ENCODE data around the gene KIRREL1. TPM values are rescaled to one million over a fixed set of nuclear protein-coding genes. Genes with fewer than 3 reads are reported as not detected.

Gene KIRREL1
- total and polyA plus RNA-seq, 2 of the 13 experiments (the other 11 are each of a cell fraction or from before 2014, with no cell fraction given) = 0.02 to 0.03 TPM

GRCh38 chr1:157976888-157977287 is 16.6 kb upstream of the KIRREL1 start:
- Histone ChIP-seq H3K4me1 (ENCODE audit: insufficient read depth, low read length) (no peaks in the 10 kb centered on the region), H3K36me3 (replicated peaks in 1 of 2; ENCODE audit: control insufficient read depth in 1 of 2, insufficient read depth in 2 of 2, low read length in 2 of 2) (no peaks in the 10 kb centered on the region), H3K27me3 (ENCODE audit: control insufficient read depth in 1 of 2, insufficient read depth in 2 of 2, low read length in 2 of 2) (no peaks in the 10 kb centered on the region), H3K79me2 (ENCODE audit: insufficient read depth, low read length) (no peaks in the 10 kb centered on the region), H3K4me2 (ENCODE audit: low read depth, low read length) (no peak overlapping the region), H3K27ac (ENCODE audit: extremely low read length, insufficient read depth, low read length) (no peak overlapping the region), H3K9me3 (ENCODE audit: low read length) (no peaks in the 10 kb centered on the region), H3K9ac (ENCODE audit: insufficient read depth, low read depth, low read length) (no peak overlapping the region), H3K4me3 (replicated peaks in 1 of 3; ENCODE audit: insufficient read depth in 1 of 3, low read depth in 2 of 3, low read length in 3 of 3) (no peak overlapping the region), H2AFZ (ENCODE audit: low read length) (no peak overlapping the region), H4K20me1 (ENCODE audit: insufficient read depth, low read length) (no peaks in the 10 kb centered on the region)
- ChIA-PET POLR2A (no interaction called here), CTCF (ENCODE audit: low intra/inter-chr PET ratio, low total read pairs) (no interaction called here)
- TF ChIP-seq ZNF34 (CRISPR knock-in tag; IDR thresholded peaks at IDR 0.05; ENCODE audit: borderline replicate concordance) (no peak), ZNF558 (CRISPR knock-in tag; IDR thresholded peaks at IDR 0.05; ENCODE audit: borderline replicate concordance) (no peak), GATAD2A (CRISPR knock-in tag; IDR thresholded peaks at IDR 0.05) (no peak), GTF3A (CRISPR knock-in tag; conservative IDR thresholded peaks at IDR 0.05) (no peak), NRL (CRISPR knock-in tag; IDR thresholded peaks at IDR 0.05; ENCODE audit: borderline replicate concordance) (no peak), POGZ (CRISPR knock-in tag; IDR thresholded peaks at IDR 0.05) (no peak), ZNF879 (CRISPR knock-in tag; IDR thresholded peaks at IDR 0.05) (no peak), PAWR (CRISPR knock-in tag; IDR thresholded peaks at IDR 0.05; ENCODE audit: borderline replicate concordance) (no peak), ADNP (CRISPR knock-in tag; IDR thresholded peaks at IDR 0.05) (no peak), EED (CRISPR knock-in tag; IDR thresholded peaks at IDR 0.05) (no peak), ZFAT (CRISPR knock-in tag; conservative IDR thresholded peaks at IDR 0.05) (no peak), NBN (conservative IDR thresholded peaks at IDR 0.05) (no peak), RCOR2 (CRISPR knock-in tag; IDR thresholded peaks at IDR 0.05) (no peak), ZBTB26 (CRISPR knock-in tag; IDR thresholded peaks at IDR 0.05; ENCODE audit: borderline replicate concordance) (no peak), ESRRA (CRISPR knock-in tag; IDR thresholded peaks at IDR 0.05; ENCODE audit: low read depth) (no peak), IRF9 (CRISPR knock-in tag; IDR thresholded peaks at IDR 0.05; ENCODE audit: borderline replicate concordance) (no peak), ZC3H13 (CRISPR knock-in tag; IDR thresholded peaks at IDR 0.05) (no peak), RBAK (CRISPR knock-in tag; IDR thresholded peaks at IDR 0.05) (no peak), ATF3 (CRISPR knock-in tag; IDR thresholded peaks at IDR 0.05) (no peak)
- DNase-seq (ENCODE audit: low spot score) = no peak
- intact Hi-C loops (cut with micrococcal nuclease; ENCODE audit: unreplicated experiment) = no loop called here
- no peak for ATAC-seq
- no TSS peak for BruUV-seq (replicated peaks)
- in situ Hi-C loops (cut with HindIII; ENCODE audit: extremely low pct_ligation_motif_present, low pct_unique_long_range_greater_than_20kb) = no loop called here
- FAIRE-seq = no peak
- WGBS (ENCODE audit: low lambda C conversion rate) = 20% methylated on average over 2 of the region's 2 CpGs

Measured in HepG2 (cell line).